Astrocyte of the cerebellum (primary cell): ENCODE measurements around the gene IL22.
"Not testable (repeated sequence)": the region's sequence is repeated elsewhere in the genome, so short reads cannot be mapped to it uniquely, and the experiment has no call there.

Experiments used
- DNase-seq: peaks from one replicate; pipeline ENCODE4 v3.0.0-alpha.2; 2011; ENCODE audit warnings: low read depth
- H3K4me3 ChIP-seq: 2 replicates; pipeline ENCODE4 v1.5.1; 2011; ENCODE audit warnings: mild to moderate bottlenecking, low read depth, low read length, moderate library complexity
- in situ Hi-C: cut with HindIII; loops from 2 replicates; pipeline ENCODE4 v1.10.0; 2017; ENCODE audit warnings: low sequenced_read_pairs
- TF ChIP-seq, protein P1 (sequence below): IDR thresholded peaks from 2 replicates; pipeline ENCODE4 v1.5.1; 2012; ENCODE audit warnings: low read length, low read depth, moderate library complexity, mild to moderate bottlenecking; ENCODE audit errors: missing control alignments

The IL22 gene

DNA sequence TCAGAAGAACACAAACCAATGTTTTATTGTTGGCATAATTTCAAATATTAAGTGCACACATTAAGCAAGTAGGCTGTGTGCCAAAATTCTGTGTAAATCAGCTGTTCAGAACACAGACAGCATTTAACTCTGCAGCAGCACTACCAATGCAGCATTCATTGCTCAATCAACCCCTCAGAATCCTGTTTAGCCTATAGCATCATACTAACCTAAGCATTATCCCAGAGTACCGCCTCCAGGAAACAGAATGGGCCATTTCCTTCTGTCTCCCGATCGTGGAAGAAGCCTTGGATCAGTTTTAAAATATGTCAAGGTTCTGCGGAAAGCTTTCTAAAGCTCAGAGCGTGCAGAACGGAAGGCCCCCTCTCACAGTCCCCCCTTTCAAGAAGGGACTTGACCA is 31.1 kb downstream of the IL22 start:
- in situ Hi-C loops, result loop anchor here (10.0 kb wide), 2 partner anchors 102 to 492 kb away; no protein-coding TSS in a partner anchor
- no peak for DNase-seq
- TF ChIP-seq, protein P1, sequence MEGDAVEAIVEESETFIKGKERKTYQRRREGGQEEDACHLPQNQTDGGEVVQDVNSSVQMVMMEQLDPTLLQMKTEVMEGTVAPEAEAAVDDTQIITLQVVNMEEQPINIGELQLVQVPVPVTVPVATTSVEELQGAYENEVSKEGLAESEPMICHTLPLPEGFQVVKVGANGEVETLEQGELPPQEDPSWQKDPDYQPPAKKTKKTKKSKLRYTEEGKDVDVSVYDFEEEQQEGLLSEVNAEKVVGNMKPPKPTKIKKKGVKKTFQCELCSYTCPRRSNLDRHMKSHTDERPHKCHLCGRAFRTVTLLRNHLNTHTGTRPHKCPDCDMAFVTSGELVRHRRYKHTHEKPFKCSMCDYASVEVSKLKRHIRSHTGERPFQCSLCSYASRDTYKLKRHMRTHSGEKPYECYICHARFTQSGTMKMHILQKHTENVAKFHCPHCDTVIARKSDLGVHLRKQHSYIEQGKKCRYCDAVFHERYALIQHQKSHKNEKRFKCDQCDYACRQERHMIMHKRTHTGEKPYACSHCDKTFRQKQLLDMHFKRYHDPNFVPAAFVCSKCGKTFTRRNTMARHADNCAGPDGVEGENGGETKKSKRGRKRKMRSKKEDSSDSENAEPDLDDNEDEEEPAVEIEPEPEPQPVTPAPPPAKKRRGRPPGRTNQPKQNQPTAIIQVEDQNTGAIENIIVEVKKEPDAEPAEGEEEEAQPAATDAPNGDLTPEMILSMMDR, result no peak
- H3K4me3 ChIP-seq, result no peak overlapping the region

DNA sequence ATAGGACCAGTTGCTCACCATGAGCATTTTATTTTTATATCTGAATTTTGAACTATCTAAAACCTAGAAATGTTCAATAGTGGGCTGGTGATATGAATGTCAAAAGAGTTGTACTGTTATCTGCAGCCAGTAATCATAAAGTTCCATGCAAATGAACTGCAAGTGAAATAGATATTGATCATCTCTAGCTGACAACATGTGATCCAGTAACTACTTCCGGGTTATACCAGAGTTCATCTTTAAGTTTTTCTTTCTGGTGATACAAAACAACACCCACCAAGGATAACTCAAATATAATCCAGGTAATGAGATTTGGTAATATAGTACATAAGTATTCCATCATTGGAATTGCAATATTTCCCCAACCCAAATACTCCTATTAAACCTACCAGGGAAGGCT is 31.9 kb downstream of the IL22 start:
- in situ Hi-C loops, result loop anchor here (10.0 kb wide), 2 partner anchors 103 to 493 kb away; no protein-coding TSS in a partner anchor
- no peak for DNase-seq
- no peak overlapping the region for H3K4me3 ChIP-seq
- TF ChIP-seq, protein P1, result no peak

DNA sequence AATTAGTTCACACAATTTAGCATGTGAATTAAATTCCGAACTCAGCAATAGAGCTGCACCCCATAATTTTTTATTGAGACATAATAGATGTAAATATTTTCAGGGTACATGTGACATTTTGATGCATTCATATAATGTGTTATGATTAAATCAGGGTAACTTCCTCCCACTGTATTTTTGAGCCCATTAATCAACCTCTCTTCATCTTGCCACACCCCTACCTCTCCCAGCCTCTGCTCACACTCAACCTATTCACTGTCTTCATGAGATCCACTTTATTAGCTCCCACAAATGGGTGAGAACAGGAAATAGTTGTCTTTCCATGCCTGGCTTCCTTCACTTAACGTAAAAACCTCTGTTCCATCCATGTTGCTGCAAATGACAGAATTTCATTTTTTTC is 42.5 kb downstream of the IL22 start:
- in situ Hi-C loops, result no loop called here
- no peak overlapping the region for H3K4me3 ChIP-seq
- TF ChIP-seq, protein P1, result no peak
- DNase-seq, result no peak

DNA sequence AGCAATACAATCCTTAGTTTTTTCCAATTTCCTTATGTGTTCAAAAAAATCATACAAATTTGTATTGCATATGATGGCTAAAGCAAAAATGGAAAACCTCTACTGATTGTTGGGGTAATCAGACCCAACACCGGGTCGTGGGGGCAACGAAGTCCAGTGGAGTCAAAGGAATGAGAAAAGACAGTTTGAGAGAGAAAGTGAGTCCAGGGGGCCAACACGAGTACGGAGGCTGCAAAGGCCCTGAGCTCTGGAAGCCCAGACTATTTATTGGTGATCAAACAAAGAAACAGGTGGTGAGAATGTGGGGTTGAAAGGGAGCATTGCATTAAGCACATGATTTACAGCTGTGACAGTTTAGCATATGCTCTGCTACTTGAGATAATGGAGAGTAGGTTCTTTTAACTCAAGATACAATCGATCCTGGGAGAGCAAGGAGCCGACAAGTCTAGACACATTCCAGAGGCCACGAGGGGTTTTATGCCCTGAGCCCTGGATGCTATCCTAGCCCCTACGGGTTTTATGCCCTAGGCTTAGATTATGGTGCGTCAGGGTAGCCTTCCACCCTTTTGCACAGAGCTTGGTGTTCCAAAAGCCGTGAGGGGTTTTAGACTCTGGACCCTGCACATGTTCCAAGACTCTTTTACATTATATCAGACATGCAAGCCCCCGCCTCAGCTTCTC is 44.2 kb downstream of the IL22 start:
- DNase-seq, H3K4me3 ChIP-seq, in situ Hi-C loops: not testable (repeated sequence)

DNA sequence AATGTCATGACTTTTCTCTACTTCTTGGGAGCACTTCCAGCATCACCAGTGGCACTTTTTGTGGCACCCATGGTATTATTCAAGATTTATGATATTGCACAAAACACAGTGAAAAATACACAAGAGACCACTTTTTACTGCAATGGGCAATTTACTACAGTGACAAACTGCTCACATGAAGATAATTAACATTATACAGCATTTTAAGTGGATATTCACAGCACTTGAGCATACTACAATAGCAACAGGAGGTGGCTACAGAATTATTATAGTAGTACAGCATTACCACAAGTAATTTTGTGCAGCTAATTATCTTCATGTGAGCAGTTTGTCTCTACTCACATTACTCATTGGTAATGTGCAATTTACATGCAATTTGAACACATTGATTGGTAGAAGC is 46.1 kb downstream of the IL22 start:
- in situ Hi-C loops, result no loop called here
- no peak overlapping the region for H3K4me3 ChIP-seq
- no peak for DNase-seq
- TF ChIP-seq, protein P1, result no peak

DNA sequence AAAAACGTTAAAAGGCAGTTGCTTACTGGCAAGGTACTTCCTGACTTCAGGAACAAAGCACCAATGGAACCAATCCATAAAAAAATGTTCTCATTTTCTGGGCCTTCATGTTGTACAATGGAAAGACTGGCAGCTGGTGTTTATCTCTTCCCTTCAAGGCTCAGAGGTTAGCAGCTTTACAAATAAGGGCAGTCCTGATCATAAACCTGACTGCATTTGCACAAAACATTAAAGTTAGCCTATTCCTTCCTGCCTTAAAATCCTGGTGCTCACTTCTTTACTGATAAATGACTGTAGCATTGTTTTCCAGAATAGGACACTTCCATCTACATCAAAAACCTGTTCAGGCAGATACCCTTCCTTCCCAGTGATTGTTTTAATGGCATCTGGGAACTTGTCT is 47.0 kb downstream of the IL22 start:
- TF ChIP-seq, protein P1, result no peak
- in situ Hi-C loops, result no loop called here
- no peak overlapping the region for H3K4me3 ChIP-seq
- DNase-seq, result no peak

DNA sequence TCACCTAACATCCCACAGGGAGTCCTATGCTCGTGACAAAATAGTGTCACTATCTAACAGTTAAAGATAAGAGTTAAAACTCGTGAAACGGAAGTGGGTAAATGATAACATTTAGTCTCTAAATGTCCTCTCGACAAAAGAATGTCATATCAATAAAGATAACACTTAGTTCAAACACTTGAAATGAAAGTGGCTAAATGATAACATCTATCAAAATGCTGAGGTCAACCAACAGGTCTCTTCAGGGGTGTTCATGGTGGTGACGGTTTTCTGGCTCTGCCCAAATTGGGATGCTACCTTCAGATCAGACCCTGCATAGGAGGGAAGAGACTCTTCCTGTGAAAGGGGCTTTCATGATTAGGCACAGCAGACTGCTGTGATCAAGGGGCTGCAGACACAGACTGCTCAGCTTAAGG is 49.9 kb downstream of the IL22 start:
- DNase-seq, result no peak
- in situ Hi-C loops, result no loop called here
- no peak overlapping the region for H3K4me3 ChIP-seq
- TF ChIP-seq, protein P1, result no peak
